G401 (cell line): ENCODE measurements around the gene C1QL2. TPM values are rescaled to one million over a fixed set of nuclear protein-coding genes. Genes with fewer than 3 reads are reported as not detected.

Experiments used
- DNase-seq: peaks from one replicate; pipeline ENCODE4 v3.0.0-alpha.2; 2015; ENCODE audit warnings: low spot score
- in situ Hi-C: cut with HindIII; loops from 2 replicates; pipeline ENCODE4 v1.10.0; 2016; ENCODE audit warnings: low sequenced_read_pairs, mixed read lengths
- total RNA-seq: library from RNA; depleted of rRNA; stranded (reverse); fragments of >200 nt; shearing (Covaris generic); gene quantifications from 2 replicates; pipeline ENCODE4 v1.2.3, GENCODE V29; 2014

The C1QL2 gene
- total RNA-seq, 1 experiment from 2014 or later, result not detected

- in situ Hi-C loops, result no loop called here
- no peak for DNase-seq
Observed at GRCh38 chr2:119154076-119154475, 4.5 kb downstream of the C1QL2 start.

GRCh38 chr2:119149611-119150010 is 8.9 kb downstream of the C1QL2 start:
- in situ Hi-C loops, result no loop called here
- no peak for DNase-seq

GRCh38 chr2:119147776-119148715 is 10.5 kb downstream of the C1QL2 start:
- no peak for DNase-seq
- in situ Hi-C loops, result no loop called here

- no peak for DNase-seq
- in situ Hi-C loops, result no loop called here
Observed at GRCh38 chr2:119144806-119145205, 13.7 kb downstream of the C1QL2 start.

- in situ Hi-C loops, result no loop called here
- peak; percentile 7 for DNase-seq
Observed at GRCh38 chr2:119142824-119143223, 15.7 kb downstream of the C1QL2 start.

- in situ Hi-C loops, result no loop called here
- no peak for DNase-seq
Observed at GRCh38 chr2:119137502-119137901, 21.0 kb downstream of the C1QL2 start.

- in situ Hi-C loops, result no loop called here
- DNase-seq, result no peak
Observed at GRCh38 chr2:119136872-119137271, 21.7 kb downstream of the C1QL2 start.

GRCh38 chr2:119136093-119136492 is 22.5 kb downstream of the C1QL2 start:
- in situ Hi-C loops, result no loop called here
- DNase-seq, result no peak

- in situ Hi-C loops, result no loop called here
- no peak for DNase-seq
Observed at GRCh38 chr2:119134775-119135174, 23.8 kb downstream of the C1QL2 start.

- in situ Hi-C loops, result no loop called here
- DNase-seq, result no peak
Observed at GRCh38 chr2:119126650-119127049, 31.9 kb downstream of the C1QL2 start.

- DNase-seq, result no peak
- in situ Hi-C loops, result no loop called here
Observed at GRCh38 chr2:119123389-119123788, 35.2 kb downstream of the C1QL2 start.

GRCh38 chr2:119122663-119123062 is 35.9 kb downstream of the C1QL2 start:
- DNase-seq, result no peak
- in situ Hi-C loops, result no loop called here

- DNase-seq, result no peak
- in situ Hi-C loops, result no loop called here
Observed at GRCh38 chr2:119119999-119120756, 38.4 kb downstream of the C1QL2 start.

GRCh38 chr2:119119076-119119785 is 39.3 kb downstream of the C1QL2 start:
- no peak for DNase-seq
- in situ Hi-C loops, result no loop called here

GRCh38 chr2:119117891-119118882 is 40.4 kb downstream of the C1QL2 start:
- in situ Hi-C loops, result no loop called here
- no peak for DNase-seq

- DNase-seq, result no peak
- in situ Hi-C loops, result no loop called here
Observed at GRCh38 chr2:119117408-119117807, 41.1 kb downstream of the C1QL2 start.

GRCh38 chr2:119116411-119117295 is 41.9 kb downstream of the C1QL2 start:
- DNase-seq, result no peak
- in situ Hi-C loops, result no loop called here

GRCh38 chr2:119114266-119114665 is 44.3 kb downstream of the C1QL2 start:
- in situ Hi-C loops, result no loop called here
- DNase-seq, result no peak
